ENCODE results near the gene KRT4. TPM values are rescaled to one million over a fixed set of nuclear protein-coding genes. Genes with fewer than 3 reads are reported as not detected.

Gene KRT4
- polyA plus RNA-seq, 3 donors: not detected

GRCh38 chr12:52776913-52777395, 37.0 kb downstream of the KRT4 start, which contains the start of gene KRT76:
KRT76 (minus strand) TSS chr12:52777345; CDS start chr12:52777291, 54 bp downstream.
- Mint-ChIP-seq H3K4me1 (no peaks in the 10 kb centered on the region), H3K27me3 (ENCODE audit: low read depth in 3 of 3) (peaks cover 5 to 21% (median 6%) of the 10 kb centered on the region in 3 donors), H3K36me3 (no peaks in the 10 kb centered on the region), H3K9me3 (no peaks in the 10 kb centered on the region), H3K4me3 (no peak within 1 kb of the TSS), H3K27ac (peak within 1 kb of the TSS in 1 of 7 donors; percentile 25)
- Histone ChIP-seq H3K9ac (ENCODE audit: insufficient read depth, low read length, poor library complexity, severe bottlenecking) (no peak within 1 kb of the TSS), H3K4me2 (replicated peaks; ENCODE audit: extremely low read depth, low read length, poor library complexity, severe bottlenecking) (no peak within 1 kb of the TSS), H3K27me3 (ENCODE audit: control insufficient read depth in 2 of 2, insufficient read depth in 2 of 2, low read length in 2 of 2) (peaks cover 0 to 5% of the 10 kb centered on the region in 2 donors), H4K20me1 (ENCODE audit: insufficient read depth, low read length) (no peaks in the 10 kb centered on the region), H3K4me3 (replicated peaks in 1 of 3; ENCODE audit: low read depth in 2 of 3, low read length in 3 of 3) (no peak within 1 kb of the TSS), H3K36me3 (replicated peaks in 1 of 2; ENCODE audit: control insufficient read depth in 1 of 2, insufficient read depth in 2 of 2, low read length in 2 of 2) (no peaks in the 10 kb centered on the region), H3K27ac (ENCODE audit: low read depth in 1 of 2, low read length in 2 of 2) (no peak within 1 kb of the TSS), H2AFZ (ENCODE audit: insufficient read depth, low read depth, low read length, poor library complexity, severe bottlenecking) (no peak within 1 kb of the TSS), H3K9me3 (replicated peaks in 1 of 2; ENCODE audit: control insufficient read depth in 1 of 2, insufficient read depth in 1 of 2, low read length in 2 of 2) (no peaks in the 10 kb centered on the region), H3K4me1 (ENCODE audit: control insufficient read depth in 1 of 2, insufficient read depth in 2 of 2, low read length in 2 of 2) (no peaks in the 10 kb centered on the region), H3K79me2 (ENCODE audit: insufficient read depth, low read length) (no peaks in the 10 kb centered on the region)
- TF ChIP-seq, protein P1, sequence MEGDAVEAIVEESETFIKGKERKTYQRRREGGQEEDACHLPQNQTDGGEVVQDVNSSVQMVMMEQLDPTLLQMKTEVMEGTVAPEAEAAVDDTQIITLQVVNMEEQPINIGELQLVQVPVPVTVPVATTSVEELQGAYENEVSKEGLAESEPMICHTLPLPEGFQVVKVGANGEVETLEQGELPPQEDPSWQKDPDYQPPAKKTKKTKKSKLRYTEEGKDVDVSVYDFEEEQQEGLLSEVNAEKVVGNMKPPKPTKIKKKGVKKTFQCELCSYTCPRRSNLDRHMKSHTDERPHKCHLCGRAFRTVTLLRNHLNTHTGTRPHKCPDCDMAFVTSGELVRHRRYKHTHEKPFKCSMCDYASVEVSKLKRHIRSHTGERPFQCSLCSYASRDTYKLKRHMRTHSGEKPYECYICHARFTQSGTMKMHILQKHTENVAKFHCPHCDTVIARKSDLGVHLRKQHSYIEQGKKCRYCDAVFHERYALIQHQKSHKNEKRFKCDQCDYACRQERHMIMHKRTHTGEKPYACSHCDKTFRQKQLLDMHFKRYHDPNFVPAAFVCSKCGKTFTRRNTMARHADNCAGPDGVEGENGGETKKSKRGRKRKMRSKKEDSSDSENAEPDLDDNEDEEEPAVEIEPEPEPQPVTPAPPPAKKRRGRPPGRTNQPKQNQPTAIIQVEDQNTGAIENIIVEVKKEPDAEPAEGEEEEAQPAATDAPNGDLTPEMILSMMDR (IDR thresholded peaks at IDR 0.05): no peak
- DNase-seq: no peak
- 93% methylated on average over 7 of the region's 8 CpGs for WGBS (ENCODE audit: insufficient coverage)
- intact Hi-C loops (cut with micrococcal nuclease): no loop called here

GRCh38 chr12:52776435-52776834, 37.5 kb downstream of the KRT4 start:
- Mint-ChIP-seq H3K4me3 (no peak overlapping the region), H3K27ac (no peak overlapping the region), H3K4me1 (no peaks in the 10 kb centered on the region), H3K9me3 (no peaks in the 10 kb centered on the region), H3K36me3 (no peaks in the 10 kb centered on the region), H3K27me3 (ENCODE audit: low read depth in 3 of 3) (peaks cover 5 to 23% (median 6%) of the 10 kb centered on the region in 3 donors)
- WGBS (ENCODE audit: insufficient coverage): no CpG with 5 or more reads among the region's 5 CpGs
- no peak for DNase-seq
- TF ChIP-seq, protein P1 (IDR thresholded peaks at IDR 0.05): no peak
- H4K20me1 ChIP-seq (ENCODE audit: insufficient read depth, low read length): no peaks in the 10 kb centered on the region
- H3K36me3 ChIP-seq (replicated peaks in 1 of 2; ENCODE audit: control insufficient read depth in 1 of 2, insufficient read depth in 2 of 2, low read length in 2 of 2): no peaks in the 10 kb centered on the region
- no peak overlapping the region for H3K4me2 ChIP-seq (replicated peaks; ENCODE audit: extremely low read depth, low read length, poor library complexity, severe bottlenecking)
- no peak overlapping the region for H3K27ac ChIP-seq (ENCODE audit: low read depth in 1 of 2, low read length in 2 of 2)
- H3K27me3 ChIP-seq (ENCODE audit: control insufficient read depth in 2 of 2, insufficient read depth in 2 of 2, low read length in 2 of 2): peaks cover 0 to 5% of the 10 kb centered on the region in 2 donors
- intact Hi-C loops (cut with micrococcal nuclease): no loop called here
- no peaks in the 10 kb centered on the region for H3K4me1 ChIP-seq (ENCODE audit: control insufficient read depth in 1 of 2, insufficient read depth in 2 of 2, low read length in 2 of 2)
- no peaks in the 10 kb centered on the region for H3K9me3 ChIP-seq (replicated peaks in 1 of 2; ENCODE audit: control insufficient read depth in 1 of 2, insufficient read depth in 1 of 2, low read length in 2 of 2)
- no peak overlapping the region for H2AFZ ChIP-seq (ENCODE audit: insufficient read depth, low read depth, low read length, poor library complexity, severe bottlenecking)
- no peak overlapping the region for H3K9ac ChIP-seq (ENCODE audit: insufficient read depth, low read length, poor library complexity, severe bottlenecking)
- no peaks in the 10 kb centered on the region for H3K79me2 ChIP-seq (ENCODE audit: insufficient read depth, low read length)
- no peak overlapping the region for H3K4me3 ChIP-seq (replicated peaks in 1 of 3; ENCODE audit: low read depth in 2 of 3, low read length in 3 of 3)

Measured in CD14-positive monocyte (primary cell).